Gastrocnemius medialis (tissue), 4 donors: ENCODE data around the gene RALGAPA2. TPM values are rescaled to one million over a fixed set of nuclear protein-coding genes. Genes with fewer than 3 reads are reported as not detected.

Source experiments
- ATAC-seq, 2 donors: fragments of 150-250 bp; one replicate each; pipeline ENCODE4 v1.9.1; 2016
- DNase-seq, 2 donors: peaks; one replicate each; pipeline ENCODE4 v3.0.0-alpha.2; 2019
- H3K27ac ChIP-seq, 4 donors: fragments of 200-600 bp; sonication (generic); 1 replicate in 1 of 4; 2 replicates in 3 of 4; pipeline ENCODE4 v1.5.1; 2016 to 2018; ENCODE audit warnings: mild to moderate bottlenecking in 2 of 4, moderate library complexity in 1 of 4
- H3K27me3 ChIP-seq, 3 donors: fragments of 200-600 bp; sonication (generic) in 2 of 3; 1 replicate in 1 of 3; 2 replicates in 2 of 3; pipeline versions ENCODE4 v1.5.1 to v1.6.0; 2016 to 2019; ENCODE audit warnings: mild to moderate bottlenecking in 1 of 3, moderate library complexity in 1 of 3
- H3K36me3 ChIP-seq, 2 donors: fragments of 200-600 bp; sonication (generic) in 1 of 2; one replicate each; pipeline ENCODE4 v1.5.1; 2017 to 2018
- H3K4me1 ChIP-seq, 2 donors: fragments of 200-600 bp; sonication (generic) in 1 of 2; one replicate each; pipeline ENCODE4 v1.5.1; 2016 to 2017; ENCODE audit warnings: mild to moderate bottlenecking in 2 of 2
- H3K4me3 ChIP-seq, 4 donors: fragments of 200-600 bp; sonication (generic) in 3 of 4; 1 replicate in 1 of 4; 2 replicates in 3 of 4; pipeline ENCODE4 v1.5.1; 2016 to 2019; ENCODE audit warnings: mild to moderate bottlenecking in 2 of 4
- H3K9me3 ChIP-seq, 3 donors: fragments of 200-600 bp; sonication (generic) in 2 of 3; 1 replicate in 1 of 3; 2 replicates in 2 of 3; pipeline ENCODE4 v1.5.1; 2016 to 2019
- POLR2A ChIP-seq, 2 donors: fragments of 450-650 bp; IDR thresholded peaks; one replicate each; pipeline ENCODE4 v1.6.1; 2017; ENCODE audit warnings: antibody characterized with exemption in 2 of 2, mild to moderate bottlenecking in 2 of 2, moderate library complexity in 2 of 2
- in situ Hi-C, 4 donors: fragments of 200-750 bp; cut with MboI; loops; one replicate each; pipeline versions ENCODE4 v1.15.0 to v1.8.0; 2017; ENCODE audit warnings: low sequenced_read_pairs in 4 of 4
- intact Hi-C: fragments of 100-400 bp; cut with DNase I; formaldehyde crosslinking; loops from one replicate; pipeline ENCODE4 v1.15.1; 2023; ENCODE audit warnings: low total_unique reads
- total RNA-seq, 4 donors: library from RNA; depleted of rRNA; stranded (reverse); fragments of >200 nt; gene quantifications; one replicate each; pipeline versions ENCODE4 v1.1.0 to v1.2.3, GENCODE V29; 2016
- TF ChIP-seq, protein P1 (sequence below), 5 experiments: fragments of 450-650 bp in 3 of 5; fragments of 200-600 bp in 2 of 5; sonication (generic) in 2 of 5; IDR thresholded peaks in 4 of 5; conservative IDR thresholded peaks in 1 of 5; 1 replicate in 4 of 5; 2 replicates in 1 of 5; pipeline ENCODE4 v1.5.1; 2016 to 2019; ENCODE audit warnings: antibody characterized with exemption in 5 of 5, mild to moderate bottlenecking in 3 of 5, moderate library complexity in 3 of 5

Gene RALGAPA2
- total RNA-seq, 4 donors from 2014 or later: 43.2 to 56.9 (median 52.0) TPM

DNA sequence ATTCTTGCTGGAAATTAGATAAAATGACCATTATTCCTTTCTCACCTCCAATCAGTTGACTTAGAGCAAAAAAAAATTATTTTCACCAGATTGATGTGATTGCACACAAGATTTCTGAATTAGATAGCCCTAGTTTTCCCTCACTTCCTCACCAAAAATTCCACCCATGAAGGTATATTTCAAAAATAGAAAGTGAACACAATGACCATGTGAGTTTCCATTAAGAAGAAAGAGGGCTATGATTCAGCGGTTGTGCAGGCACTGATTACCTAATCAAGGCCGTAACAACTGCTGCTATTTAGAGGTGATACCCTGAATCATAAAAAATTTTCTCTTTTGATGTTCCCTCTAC lies 19.5 kb upstream of the RALGAPA2 start:
- in situ Hi-C loops (no loop called here), intact Hi-C loops (loop anchor here (1.0 kb wide), 2 partner anchors 19 to 48 kb away; no protein-coding TSS in a partner anchor)
- TF ChIP-seq, protein P1, sequence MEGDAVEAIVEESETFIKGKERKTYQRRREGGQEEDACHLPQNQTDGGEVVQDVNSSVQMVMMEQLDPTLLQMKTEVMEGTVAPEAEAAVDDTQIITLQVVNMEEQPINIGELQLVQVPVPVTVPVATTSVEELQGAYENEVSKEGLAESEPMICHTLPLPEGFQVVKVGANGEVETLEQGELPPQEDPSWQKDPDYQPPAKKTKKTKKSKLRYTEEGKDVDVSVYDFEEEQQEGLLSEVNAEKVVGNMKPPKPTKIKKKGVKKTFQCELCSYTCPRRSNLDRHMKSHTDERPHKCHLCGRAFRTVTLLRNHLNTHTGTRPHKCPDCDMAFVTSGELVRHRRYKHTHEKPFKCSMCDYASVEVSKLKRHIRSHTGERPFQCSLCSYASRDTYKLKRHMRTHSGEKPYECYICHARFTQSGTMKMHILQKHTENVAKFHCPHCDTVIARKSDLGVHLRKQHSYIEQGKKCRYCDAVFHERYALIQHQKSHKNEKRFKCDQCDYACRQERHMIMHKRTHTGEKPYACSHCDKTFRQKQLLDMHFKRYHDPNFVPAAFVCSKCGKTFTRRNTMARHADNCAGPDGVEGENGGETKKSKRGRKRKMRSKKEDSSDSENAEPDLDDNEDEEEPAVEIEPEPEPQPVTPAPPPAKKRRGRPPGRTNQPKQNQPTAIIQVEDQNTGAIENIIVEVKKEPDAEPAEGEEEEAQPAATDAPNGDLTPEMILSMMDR (IDR thresholded peaks at IDR 0.05 in 4 of 5, conservative IDR thresholded peaks at IDR 0.05 in 1 of 5): no peak
- TF ChIP-seq POLR2A (IDR thresholded peaks at IDR 0.05): peak in 1 of 2 donors; percentile 15
- no peaks in the 10 kb centered on the region for H3K36me3 ChIP-seq
- H3K4me3 ChIP-seq: no peak overlapping the region
- H3K4me1 ChIP-seq: peaks cover 32 to 59% of the 10 kb centered on the region in 2 donors
- no peaks in the 10 kb centered on the region for H3K9me3 ChIP-seq
- peak overlapping the region; percentile 87 to 92 (median 90) for H3K27ac ChIP-seq
- ATAC-seq (peak; percentile 97 to 98), DNase-seq (peak; percentile 45 to 77)
- H3K27me3 ChIP-seq: no peaks in the 10 kb centered on the region

DNA sequence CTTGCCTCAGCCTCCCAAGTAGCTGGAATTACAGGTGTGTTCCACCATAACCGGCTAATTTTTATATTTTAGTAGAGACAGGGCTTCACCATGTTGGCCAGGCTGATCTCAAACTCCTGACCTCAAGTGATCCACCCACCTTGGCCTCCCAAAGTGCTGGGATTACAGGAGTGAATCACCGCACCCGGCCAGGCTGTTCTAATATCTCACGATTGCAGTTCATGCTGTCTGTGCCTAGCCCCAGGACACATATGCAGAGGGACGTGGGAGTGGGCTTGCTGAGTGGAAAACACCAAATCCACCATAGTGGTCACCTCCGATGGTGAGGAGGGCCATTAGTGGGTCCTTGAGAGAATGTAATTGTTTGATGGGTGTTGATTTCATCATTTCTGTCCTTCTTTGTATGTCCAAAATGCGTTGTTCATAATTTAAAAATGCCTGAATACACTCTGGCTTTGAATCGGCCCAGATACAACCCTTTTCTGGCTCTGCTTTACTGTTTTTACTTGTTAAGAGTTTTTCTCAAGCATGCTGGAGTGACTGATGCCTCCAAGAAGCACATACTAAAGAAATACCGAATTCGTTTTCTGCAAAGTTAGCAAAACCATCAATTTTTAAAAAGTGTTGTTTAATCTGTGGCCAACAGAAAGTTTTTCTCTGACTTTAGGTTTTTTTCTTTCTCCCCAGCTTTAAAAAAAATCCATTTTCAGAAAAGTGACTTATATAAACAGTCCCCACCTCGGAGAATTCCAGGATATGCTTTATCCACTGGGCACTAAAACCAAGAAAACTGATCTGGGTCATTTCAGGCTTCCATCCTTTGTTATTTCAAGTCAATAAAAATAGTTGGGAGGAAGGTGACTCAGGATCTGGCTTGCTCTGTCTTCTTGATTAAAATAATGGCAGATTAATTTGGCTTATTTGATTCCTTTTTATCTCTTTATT lies 18.8 kb upstream of the RALGAPA2 start:
- peak overlapping the region; percentile 87 to 92 (median 90) for H3K27ac ChIP-seq
- in situ Hi-C loops: no loop called here
- intact Hi-C loops: no loop called here
- no peaks in the 10 kb centered on the region for H3K27me3 ChIP-seq
- H3K4me1 ChIP-seq: peaks cover 27 to 53% of the 10 kb centered on the region in 2 donors
- H3K9me3 ChIP-seq: no peaks in the 10 kb centered on the region
- no peak for DNase-seq
- H3K36me3 ChIP-seq: no peaks in the 10 kb centered on the region
- TF ChIP-seq POLR2A (IDR thresholded peaks at IDR 0.05): no peak
- TF ChIP-seq, protein P1 (IDR thresholded peaks at IDR 0.05 in 4 of 5, conservative IDR thresholded peaks at IDR 0.05 in 1 of 5): no peak
- ATAC-seq: peak; percentile 34
- H3K4me3 ChIP-seq: no peak overlapping the region

DNA sequence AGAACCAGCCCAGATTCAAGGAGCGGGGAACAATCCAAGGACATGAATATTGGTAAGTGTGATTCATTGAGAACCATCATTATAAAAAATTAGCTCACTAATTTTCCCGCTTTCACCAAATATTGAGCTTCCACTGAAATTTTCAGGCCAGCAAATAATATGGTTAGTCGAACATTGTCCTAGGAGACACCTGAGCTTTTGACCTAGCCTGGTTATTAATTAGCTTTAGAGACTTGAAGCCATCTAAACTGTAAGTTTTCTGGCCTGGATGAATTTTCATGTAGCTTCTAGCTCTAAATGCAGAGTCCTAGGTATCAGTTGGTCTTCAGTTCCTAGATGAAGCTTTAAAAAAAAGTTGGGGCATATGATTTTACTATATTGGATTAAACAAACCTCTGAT lies 17.1 kb upstream of the RALGAPA2 start:
- Histone ChIP-seq H3K27ac (peak overlapping the region in 1 of 4 donors; percentile 87), H3K4me3 (no peak overlapping the region), H3K36me3 (no peaks in the 10 kb centered on the region), H3K27me3 (no peaks in the 10 kb centered on the region), H3K4me1 (peaks cover 25 to 45% of the 10 kb centered on the region in 2 donors), H3K9me3 (no peaks in the 10 kb centered on the region)
- TF ChIP-seq, protein P1 (IDR thresholded peaks at IDR 0.05 in 4 of 5, conservative IDR thresholded peaks at IDR 0.05 in 1 of 5): no peak
- no peak for TF ChIP-seq POLR2A (IDR thresholded peaks at IDR 0.05)
- in situ Hi-C loops (no loop called here), intact Hi-C loops (no loop called here)
- no peak for DNase-seq
- ATAC-seq: no peak

DNA sequence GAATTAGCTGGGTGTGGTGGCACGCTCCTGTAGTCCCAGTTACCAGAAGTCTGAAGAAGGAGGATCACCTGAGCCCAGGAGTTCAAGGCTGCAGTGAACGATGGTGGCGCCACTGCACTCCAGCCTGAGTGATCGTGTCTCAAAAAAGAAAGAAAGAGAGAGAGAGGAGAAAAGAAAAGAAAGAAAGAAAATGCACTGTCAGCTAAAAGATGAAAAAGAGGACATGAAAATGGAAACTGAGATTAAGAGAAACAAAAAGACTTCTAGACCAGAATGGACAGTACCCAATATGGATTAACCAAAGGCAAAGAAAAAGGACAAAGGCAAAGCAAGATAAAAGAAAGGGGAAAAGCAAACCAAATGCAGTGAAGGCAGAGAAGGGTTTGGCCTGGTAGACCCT lies 9.0 kb upstream of the RALGAPA2 start:
- H3K4me1 ChIP-seq: peaks cover 0 to 4% of the 10 kb centered on the region in 2 donors
- no peaks in the 10 kb centered on the region for H3K9me3 ChIP-seq
- H3K36me3 ChIP-seq: no peaks in the 10 kb centered on the region
- H3K27ac ChIP-seq: no peak overlapping the region
- TF ChIP-seq, protein P1 (IDR thresholded peaks at IDR 0.05 in 4 of 5, conservative IDR thresholded peaks at IDR 0.05 in 1 of 5): no peak
- TF ChIP-seq POLR2A (IDR thresholded peaks at IDR 0.05): no peak
- H3K27me3 ChIP-seq: no peaks in the 10 kb centered on the region
- DNase-seq: no peak
- in situ Hi-C loops (loop anchor here in 1 of 4 donors (25.0 kb wide), 1 partner anchor 416 kb away; the partner anchor contains the start of gene KIZ), intact Hi-C loops (no loop called here)
- no peak for ATAC-seq
- H3K4me3 ChIP-seq: no peak overlapping the region
